Upper lobe of left lung (tissue), 4 donors: ENCODE results near the gene RIMS1.

Source experiments
- CTCF ChIP-seq, 6 experiments: fragments of 450-650 bp in 4 of 6; fragments of 200-600 bp in 2 of 6; sonication (generic) in 2 of 6; IDR thresholded peaks; one replicate each; pipeline ENCODE4 v1.5.1; 2016 to 2019; ENCODE audit warnings: antibody characterized with exemption in 6 of 6
- POLR2A ChIP-seq, 4 donors: fragments of 450-650 bp; IDR thresholded peaks; one replicate each; pipeline ENCODE4 v1.5.1; 2016 to 2017; ENCODE audit warnings: antibody characterized with exemption in 4 of 4, mild to moderate bottlenecking in 2 of 4

GRCh38 chr6:72365773-72366172, 479.4 kb downstream of the RIMS1 start:
- TF ChIP-seq CTCF (IDR thresholded peaks at IDR 0.05) (no peak), POLR2A (IDR thresholded peaks at IDR 0.05) (no peak)
